Stimulated activated CD8-positive, alpha-beta memory T cell treated with anti-CD3 and anti-CD28 coated beads, Interleukin-2, amount 100 ng/mL, for 48 hours (primary cell): ENCODE results near the gene TYMP.

Experiments
- DNase-seq, 2 donors: peaks; one replicate each; pipeline ENCODE4 v3.0.0-alpha.2; 2020; ENCODE audit warnings: low read depth in 2 of 2

TYMP gene, protein sequence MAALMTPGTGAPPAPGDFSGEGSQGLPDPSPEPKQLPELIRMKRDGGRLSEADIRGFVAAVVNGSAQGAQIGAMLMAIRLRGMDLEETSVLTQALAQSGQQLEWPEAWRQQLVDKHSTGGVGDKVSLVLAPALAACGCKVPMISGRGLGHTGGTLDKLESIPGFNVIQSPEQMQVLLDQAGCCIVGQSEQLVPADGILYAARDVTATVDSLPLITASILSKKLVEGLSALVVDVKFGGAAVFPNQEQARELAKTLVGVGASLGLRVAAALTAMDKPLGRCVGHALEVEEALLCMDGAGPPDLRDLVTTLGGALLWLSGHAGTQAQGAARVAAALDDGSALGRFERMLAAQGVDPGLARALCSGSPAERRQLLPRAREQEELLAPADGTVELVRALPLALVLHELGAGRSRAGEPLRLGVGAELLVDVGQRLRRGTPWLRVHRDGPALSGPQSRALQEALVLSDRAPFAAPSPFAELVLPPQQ

DNA sequence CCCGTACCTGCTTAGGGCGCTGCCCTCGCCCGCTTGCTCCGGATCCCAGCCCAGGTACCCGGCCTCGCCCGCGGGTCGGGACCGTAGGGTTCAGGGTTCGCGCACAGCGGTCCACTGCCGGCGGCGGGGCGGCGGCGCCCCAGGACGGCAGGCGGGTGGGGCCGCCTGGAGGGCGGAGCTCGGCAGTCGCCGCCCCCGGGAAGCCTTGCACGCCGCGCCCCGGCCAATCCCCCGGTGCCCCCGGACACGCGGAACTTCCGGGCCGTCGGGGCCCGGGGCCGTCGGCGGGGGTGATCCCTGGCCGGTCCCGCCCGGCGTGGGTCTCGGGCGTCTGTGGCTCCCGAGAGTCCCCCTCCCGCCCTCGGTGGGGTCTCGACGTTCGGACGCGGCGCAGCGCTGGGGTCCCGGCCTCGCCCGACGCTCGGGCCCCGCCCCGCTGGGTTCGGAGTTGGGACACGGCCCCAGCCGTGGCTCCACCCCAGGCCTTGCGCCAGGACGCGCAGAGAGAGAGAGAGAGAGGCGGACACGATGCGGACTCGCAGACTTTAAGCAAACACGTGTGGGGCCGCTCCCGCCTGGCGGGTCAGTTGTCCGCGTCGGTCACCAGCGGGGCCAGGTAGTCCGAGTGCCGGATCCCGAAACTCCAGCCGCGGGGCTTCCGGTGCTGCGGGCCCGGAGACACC lies at the start of gene TYMP:
TYMP (minus strand) TSS at position 116 of the 683 bp plus-strand sequence. CDS start 303 bp downstream, outside the sequence.
- peak in 1 of 2 donors; percentile 74 for DNase-seq

DNA sequence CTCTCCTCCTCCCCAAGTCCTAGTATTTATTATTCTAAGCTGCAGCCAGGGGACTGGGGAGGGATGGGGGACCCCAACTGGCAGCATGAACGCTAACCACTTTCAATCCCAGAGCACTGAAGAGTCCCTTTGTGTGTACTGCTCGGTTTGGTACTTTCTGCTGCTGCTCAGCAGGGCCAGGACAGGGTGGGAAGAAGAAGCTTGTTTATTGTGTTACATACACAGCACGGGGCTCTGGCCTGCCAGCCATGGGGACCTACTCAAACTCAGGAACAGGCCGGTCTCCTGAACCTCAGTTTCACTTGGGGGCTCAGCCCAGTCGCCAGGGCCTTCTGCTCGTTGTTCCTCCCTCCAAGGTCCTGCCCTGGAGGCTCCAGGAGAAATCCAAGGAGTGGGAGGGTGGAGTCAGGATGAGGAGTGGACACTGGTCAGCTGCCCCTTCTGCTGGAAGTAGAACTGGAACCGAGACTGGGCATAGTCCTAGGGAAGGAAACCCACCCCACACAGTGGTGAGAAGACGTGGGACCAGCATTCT lies 49.0 kb upstream of the TYMP start:
- no peak for DNase-seq

DNA sequence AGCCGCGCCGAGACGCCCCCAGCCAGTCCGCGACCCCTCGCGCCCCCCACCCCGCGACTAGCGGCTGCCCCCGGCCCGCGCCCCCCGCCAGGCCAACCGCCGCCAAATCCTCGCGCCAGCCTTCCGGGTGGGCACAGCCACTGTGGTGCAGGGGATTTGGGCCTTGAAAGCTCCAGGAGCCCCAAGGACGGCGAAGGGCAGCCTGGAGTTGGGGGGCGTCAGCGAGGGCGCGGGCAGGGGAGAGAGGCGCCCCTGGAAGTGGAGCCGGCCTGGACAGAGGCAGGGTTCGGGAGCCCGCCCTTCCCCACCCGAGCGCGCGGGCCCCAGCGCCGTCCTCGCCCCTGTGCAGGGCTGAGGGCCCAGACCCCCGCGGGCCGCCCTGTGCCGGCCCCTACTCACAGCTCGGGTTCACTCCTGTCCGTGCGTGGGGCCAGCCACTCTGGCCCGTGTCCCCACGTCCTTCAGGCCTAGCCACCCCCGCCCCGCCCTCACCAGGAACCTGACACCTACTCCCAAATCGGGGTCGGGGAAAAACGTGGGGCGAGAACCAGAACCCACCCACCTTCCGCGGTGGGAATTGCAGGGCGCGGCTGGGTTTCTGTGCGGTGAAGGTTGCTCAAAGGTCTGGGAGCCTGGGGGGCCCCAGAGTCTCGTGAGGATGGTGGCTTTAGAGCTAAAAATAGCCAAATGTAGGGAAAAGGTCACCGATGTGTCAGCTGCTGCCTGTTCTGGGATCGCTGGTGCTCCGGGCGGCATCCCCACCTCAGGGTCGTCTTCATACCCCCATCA lies 48.4 kb upstream of the TYMP start, which contains the start of gene CPT1B:
CPT1B (minus strand) TSS at position 441 of the 789 bp plus-strand sequence. CDS start 512 bp downstream, outside the sequence.
- no peak for DNase-seq

DNA sequence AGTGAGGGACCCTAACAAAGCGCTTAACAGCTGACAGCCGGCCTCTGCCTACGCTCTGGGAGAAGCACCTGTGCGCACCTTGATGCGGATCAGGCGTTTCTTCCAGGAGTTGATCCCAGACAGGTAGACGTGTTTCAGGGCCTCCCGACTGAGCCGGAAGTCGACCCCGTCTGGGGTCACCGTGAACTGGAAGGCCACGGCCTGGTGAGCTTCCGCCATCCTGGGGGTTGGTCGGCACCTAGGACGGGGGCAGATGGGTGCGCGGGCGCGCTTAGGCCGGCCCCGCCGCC lies 47.8 kb upstream of the TYMP start:
- DNase-seq, result no peak

DNA sequence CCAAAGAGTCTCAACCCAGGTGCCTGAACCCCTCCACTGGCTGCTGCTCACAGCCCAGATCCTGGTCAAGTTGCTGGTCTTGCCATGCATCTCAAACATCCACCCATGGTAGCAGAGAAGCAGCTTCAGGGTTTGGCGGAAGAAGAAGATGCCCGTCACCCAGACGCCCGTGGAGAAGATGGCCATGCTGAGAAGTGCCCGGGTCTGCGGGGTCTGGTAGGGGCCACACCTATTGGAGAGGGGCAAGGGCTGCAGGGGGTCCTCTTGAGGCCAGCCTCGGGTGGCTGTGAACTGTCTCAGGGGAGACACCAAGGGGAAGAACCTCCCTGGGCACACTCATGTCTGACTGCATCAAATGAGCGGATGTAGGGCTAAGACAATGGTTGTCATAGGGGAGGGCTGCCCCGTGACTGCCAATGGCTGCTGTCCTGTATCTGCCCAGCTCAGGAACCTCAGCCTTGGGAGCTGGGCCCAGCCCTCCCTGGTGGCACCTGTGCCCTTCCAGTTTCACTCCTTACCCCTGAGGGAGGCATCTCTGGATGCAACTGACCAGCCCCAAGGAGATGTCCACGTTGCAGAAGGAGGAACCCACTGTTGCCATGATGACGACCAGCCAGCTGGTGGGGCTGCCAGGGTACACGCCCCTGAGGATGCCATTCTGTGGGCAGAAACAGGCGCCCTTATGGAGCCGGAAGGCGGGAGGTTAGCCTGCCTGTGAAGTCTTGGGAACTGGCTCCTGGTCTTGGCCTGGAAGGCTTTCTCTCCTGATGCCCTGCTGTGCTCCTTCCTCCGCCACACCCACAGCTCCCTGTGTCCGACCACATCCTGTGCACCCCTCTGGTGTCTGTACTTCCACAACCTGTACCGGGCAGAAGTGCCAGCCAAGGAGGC lies 47.2 kb upstream of the TYMP start:
- DNase-seq, result no peak

DNA sequence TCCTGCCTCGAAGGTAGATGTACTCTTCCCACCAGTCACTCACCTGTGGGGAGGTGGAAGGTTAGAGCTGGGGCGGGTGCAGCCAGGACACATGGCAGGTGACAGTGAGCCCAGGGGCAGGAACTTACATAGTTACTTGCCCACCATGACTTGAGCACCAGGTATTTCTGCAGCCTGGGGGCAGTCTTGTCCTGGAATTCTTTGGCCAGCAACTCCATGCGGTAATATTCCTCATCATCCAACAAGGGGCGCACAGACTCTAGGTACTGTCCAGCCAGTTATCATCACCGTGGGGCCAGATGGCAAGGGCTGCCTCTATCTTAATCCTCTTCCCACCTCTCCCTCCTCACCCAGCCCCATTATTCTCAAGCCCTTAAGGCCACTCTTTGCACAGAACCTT lies 46.3 kb upstream of the TYMP start:
- DNase-seq, result no peak

DNA sequence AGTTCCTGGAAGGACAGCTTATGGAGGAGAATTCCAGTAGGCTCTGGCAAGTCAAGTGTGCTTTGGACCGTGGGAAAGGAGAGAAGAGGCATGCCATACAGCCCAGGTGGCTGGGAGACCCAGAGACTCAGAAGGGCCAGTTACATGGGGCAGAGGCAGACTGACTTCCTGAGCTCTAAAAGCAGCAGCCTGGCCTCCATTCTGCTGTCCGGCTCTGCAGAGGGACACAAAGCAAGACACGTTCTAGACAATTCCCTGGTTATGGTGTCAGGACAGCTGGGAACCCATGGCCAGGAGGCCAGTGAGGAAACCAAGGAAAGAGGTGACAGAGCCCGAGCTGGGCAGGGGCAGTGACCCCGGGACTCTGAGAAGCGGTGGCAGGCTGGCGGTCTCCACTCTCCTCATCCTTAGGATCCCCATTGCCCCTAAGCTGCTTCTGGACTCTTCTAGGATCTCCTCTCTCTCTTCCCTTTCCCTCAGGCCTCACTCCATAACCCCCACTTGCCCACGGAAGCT lies 45.7 kb upstream of the TYMP start:
- DNase-seq, result no peak

DNA sequence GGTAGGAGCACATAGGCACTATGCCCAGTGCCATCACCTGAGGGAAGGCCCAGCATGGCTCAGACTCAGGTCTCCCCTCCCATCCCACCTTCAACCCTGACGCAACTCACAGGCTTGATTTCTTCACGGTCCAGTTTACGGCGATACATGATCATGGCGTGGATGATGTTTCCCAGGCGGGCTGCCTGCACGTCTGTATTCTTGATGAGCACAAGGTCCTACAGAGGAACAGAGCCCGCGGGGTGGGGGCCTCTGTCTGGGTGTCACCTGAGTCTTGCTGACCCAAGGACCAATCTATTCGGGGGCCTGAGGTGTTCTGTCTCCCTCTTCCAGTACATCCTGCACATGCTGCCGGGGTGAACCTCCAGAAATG lies 44.6 kb upstream of the TYMP start:
- no peak for DNase-seq

DNA sequence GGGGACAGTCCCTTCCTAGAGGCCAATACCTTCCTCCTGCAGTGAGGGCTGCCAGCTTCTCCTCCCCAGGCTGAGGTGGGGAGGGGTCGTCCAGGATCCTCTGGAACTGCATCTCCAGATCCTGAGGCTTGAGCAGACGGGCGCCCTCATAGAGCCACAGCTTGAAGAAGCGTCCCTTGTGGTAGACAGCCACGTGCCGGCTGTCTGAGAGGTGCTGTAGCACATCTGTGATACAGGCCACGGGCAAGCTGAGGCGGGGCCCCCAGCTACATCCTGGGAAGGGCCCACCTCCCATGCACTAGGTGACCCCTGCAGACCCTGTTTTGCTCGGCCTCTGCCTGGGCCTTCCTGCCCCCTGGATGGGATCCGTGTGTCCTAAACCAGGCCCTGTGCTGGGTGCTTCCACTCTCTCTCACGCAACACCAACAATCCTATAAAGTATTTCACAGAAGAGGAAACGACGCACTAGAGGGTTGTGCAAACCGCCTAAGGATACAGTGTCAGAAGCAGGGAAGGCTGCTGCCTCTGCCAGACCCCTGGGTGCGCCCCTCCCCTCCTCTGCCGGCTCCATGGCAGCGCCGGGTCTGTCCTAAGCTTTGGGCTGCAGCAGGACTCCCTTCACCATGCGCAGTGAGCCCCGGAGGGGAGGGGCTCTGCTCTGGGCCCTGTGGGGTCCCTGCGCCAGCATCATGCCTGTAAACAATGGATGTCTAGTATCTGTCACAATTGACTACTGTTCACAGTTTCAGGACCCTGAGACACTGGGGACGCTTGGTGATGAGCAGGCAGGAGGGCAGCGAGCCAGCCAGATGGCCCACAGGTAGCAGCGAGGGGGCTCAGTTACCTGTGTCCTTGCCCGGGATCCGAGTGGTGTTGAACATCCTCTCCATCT lies 43.9 kb upstream of the TYMP start:
- no peak for DNase-seq

DNA sequence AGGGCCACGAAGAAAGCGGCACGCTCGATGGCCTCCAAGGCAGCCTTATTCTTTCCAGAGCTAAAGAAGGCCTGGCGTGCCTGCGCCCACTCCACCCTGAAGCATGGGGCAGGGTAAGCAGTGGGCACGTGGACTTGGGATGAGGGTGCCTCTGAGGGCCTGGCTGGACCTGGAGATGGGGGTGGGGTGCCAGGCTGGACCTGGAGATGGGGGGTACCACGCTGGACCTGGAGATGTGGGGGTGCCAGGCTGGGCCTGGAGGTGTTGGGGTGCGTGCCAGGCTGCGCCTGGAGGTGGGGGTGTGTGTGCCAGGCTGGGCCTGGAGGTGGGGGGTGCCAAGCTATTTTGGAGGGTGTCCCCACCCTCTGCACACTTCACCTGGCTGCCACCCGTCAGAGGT lies 43.2 kb upstream of the TYMP start:
- no peak for DNase-seq

DNA sequence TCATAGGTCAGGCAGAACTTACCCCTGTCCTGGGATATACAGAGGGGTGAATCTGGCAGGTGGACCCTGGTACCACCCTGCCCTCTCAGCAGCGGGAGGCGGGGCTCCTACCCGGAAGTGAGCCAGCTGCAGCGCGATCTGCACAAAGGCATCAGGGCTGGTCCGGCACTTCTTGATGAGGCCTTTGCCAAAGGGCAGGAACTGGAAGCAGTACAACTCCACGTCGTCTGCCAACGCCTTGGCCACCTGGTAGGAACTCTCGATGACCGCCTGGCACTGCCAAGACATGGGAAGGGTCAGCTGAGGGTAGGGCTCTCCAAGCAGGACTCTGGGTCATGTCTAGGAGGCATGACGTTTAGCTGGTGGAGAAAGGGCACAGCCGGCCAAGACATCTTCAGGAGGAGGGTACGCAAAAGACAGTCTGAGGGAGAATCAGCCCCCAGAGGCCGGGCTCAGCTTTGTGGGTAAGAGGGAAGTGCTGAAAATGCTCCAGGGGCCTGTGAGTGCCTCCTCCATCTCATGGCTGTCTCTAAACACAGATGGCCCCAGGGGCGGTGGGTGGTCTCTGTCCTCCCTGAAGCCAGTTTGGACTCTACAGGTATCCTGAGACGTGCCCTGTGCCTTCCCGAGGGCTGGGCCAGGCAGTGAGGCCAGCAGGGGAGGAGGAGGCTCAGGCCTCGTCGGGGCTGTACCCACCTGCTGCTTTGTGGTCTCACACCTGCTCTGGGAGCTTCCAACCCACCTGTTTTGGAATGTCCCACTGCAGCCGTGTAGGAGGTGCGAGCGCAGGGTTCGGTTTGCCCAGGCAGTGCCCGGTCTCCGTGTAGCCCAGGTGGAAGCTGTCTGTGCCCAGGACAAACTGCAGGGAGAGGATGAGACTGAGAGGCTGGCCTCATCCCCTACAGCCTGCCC lies 41.7 kb upstream of the TYMP start:
- no peak for DNase-seq

DNA sequence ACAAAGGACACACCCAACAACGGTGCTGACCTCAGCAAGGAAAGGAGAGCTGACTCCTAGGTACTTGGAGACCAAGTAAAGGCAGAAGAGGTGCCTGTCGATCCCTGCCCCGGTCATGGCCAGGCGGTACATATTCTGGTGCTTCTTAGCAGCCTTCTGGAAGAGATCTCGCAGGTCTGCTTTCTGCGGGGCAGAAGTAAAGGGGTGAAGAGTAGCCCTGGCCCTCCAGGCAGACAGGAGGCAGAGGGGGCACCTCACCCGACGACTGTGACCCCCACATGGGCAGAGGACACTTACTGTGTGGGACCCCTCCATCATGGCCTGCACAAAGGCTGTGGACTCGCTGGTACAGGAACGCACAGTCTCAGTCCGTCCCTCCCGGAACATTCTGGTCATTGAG lies 41.0 kb upstream of the TYMP start:
- DNase-seq, result no peak

DNA sequence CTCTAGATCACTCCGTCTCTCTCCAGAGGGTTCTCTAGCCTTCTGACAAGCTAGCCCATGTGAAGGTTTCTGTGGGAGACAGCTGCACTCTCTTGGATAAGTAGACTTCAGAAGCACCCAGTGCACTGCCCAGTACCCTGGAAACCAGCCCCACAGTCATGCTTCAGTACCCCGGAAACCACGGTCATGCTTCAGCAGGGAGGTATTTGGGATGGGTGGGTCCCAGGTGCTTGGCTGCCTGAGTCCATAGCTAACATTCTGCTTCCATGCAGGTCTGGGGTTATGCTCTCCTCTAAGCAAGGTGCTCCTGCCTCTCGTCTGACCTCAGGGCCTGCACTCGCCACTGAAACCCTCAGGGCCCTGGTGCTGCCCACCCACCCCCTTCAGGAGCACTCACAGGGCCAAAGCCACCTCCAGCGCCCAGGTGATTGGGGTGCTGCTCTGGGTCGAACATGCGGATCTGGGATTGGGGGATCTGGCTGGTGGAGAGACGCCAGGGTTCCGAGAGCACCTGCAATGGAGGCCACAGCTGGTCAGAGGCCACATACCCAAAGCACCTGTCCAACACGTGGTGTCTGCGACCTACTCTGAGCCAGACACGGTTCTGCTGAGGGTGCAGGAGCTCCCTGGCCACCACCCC lies 40.2 kb upstream of the TYMP start:
- no peak for DNase-seq

DNA sequence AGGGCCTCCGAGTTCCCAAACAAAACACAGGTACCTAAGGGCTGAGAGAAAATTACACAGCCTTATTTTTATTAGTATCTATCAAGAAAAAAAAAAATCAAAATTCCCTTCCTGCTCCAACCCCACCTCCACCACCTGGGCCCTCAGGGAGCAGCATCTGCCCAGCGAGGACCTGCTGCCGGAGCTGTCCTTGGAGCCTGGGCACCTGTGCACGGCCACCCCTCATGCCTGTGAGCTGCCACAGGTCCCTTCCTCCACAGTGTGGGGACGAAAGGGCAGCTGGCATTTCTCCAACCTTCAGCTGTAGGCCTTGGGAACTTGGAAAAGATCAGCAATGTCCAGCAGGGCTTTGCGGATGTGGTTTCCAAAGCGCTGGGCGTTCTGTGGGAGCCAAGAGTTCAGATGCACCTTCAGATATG lies 39.2 kb upstream of the TYMP start:
- no peak for DNase-seq

DNA sequence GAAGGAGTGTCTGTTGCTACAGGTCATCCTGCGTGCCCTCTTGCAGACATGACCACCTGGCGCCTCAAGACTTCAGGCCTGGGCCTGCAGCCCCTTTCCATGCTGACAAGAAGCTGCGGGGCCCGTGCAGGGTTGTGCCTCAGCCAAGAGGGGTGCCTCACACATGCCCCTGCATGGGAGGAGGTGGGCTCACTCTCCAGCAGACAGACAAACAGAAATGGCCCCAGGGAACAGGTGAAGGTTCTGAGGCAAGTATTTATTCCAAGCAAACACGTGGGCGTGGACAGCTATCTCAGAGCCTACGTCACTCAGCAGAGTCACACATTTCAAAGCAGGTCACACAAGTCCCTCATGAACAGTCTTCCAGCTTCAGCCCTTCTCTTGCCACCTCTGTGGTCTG lies 38.8 kb upstream of the TYMP start:
- DNase-seq, result no peak

DNA sequence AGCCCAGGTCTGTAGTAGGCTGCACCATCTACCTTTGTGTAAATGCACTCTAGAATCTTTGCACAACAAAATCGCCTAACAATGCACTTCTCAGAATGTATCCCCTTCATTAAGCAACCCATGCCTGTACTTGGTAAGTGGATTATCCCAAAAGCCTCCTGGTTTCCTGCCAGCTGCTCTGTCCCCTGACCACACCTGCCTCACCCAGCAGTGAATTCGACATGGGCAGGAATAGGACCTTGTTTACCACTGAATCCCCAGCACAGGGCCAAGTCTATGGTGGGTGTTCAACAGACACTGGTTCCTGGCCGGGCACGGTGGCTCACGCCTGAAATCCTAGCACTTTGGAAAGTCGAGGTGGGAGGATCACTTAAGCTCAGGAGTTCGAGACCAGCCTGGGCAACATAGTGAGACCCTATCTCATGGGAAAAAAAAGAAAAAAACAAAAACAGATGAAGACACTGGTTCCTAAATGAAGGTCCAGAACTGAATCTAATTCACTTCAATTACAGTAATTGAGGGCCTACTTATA lies 38.0 kb upstream of the TYMP start:
- DNase-seq, result no peak

DNA sequence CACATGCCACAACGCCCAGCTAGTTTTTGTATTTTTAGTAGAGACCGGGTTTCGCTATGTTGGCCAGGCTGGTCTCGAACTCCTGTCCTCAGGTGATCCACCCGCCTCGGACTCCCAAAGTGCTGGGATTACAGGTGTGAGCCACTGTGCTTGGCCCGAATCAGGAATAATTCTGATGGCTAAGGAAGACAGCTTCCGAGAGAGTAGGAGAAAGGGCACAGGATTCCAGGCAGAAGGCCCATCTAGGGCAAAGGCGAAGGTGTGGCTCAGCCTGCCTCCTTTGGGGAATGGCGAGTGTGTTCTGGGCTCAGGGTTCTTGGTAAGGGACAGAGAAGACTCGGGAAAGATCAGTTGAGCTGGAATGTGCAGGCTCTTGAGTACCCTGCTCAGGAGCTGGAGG lies 34.5 kb upstream of the TYMP start:
- no peak for DNase-seq
